Measurements from ENCODE around the gene GAP43.

Gene GAP43

GRCh38 chr3:115624029-115624741 is 875 bp downstream of the GAP43 start:
- peaks cover 0 to 22% (median 9%) of the 10 kb centered on the region in 4 donors for H3K4me1 ChIP-seq
- DNase-seq, result no peak
- peak overlapping the region in 1 of 2 donors; percentile 40 for H3K4me3 ChIP-seq
- intact Hi-C loops (cut with DNase I; ENCODE audit: low total_unique reads), result loop anchor here (10.0 kb wide), 1 partner anchor 61 kb away; no protein-coding TSS in a partner anchor
- H3K36me3 ChIP-seq, result no peaks in the 10 kb centered on the region
- H3K27me3 ChIP-seq, result peaks cover 0 to 16% of the 10 kb centered on the region in 2 donors
- TF ChIP-seq CTCF (IDR thresholded peaks at IDR 0.05), result no peak
- H3K9me3 ChIP-seq, result no peaks in the 10 kb centered on the region
- H3K27ac ChIP-seq, result no peak overlapping the region

GRCh38 chr3:115624901-115625300 is 1.6 kb downstream of the GAP43 start:
- Histone ChIP-seq H3K27ac (no peak overlapping the region), H3K4me3 (no peak overlapping the region), H3K9me3 (no peaks in the 10 kb centered on the region), H3K4me1 (peaks cover 0 to 22% (median 9%) of the 10 kb centered on the region in 4 donors), H3K27me3 (peaks cover 0 to 16% of the 10 kb centered on the region in 2 donors), H3K36me3 (no peaks in the 10 kb centered on the region)
- no peak for DNase-seq
- no peak for TF ChIP-seq CTCF (IDR thresholded peaks at IDR 0.05)
- intact Hi-C loops (cut with DNase I; ENCODE audit: low total_unique reads), result loop anchor here (10.0 kb wide), 1 partner anchor 60 kb away; no protein-coding TSS in a partner anchor

GRCh38 chr3:115626006-115626409 is 2.7 kb downstream of the GAP43 start:
- H3K4me1 ChIP-seq, result peaks cover 0 to 22% (median 9%) of the 10 kb centered on the region in 4 donors
- intact Hi-C loops (cut with DNase I; ENCODE audit: low total_unique reads), result loop anchor here (10.0 kb wide), 1 partner anchor 59 kb away; no protein-coding TSS in a partner anchor
- no peak overlapping the region for H3K4me3 ChIP-seq
- no peak overlapping the region for H3K27ac ChIP-seq
- no peak for DNase-seq
- H3K27me3 ChIP-seq, result peaks cover 0 to 16% of the 10 kb centered on the region in 2 donors
- no peaks in the 10 kb centered on the region for H3K36me3 ChIP-seq
- H3K9me3 ChIP-seq, result no peaks in the 10 kb centered on the region
- TF ChIP-seq CTCF (IDR thresholded peaks at IDR 0.05), result no peak

GRCh38 chr3:115626721-115627120 is 3.4 kb downstream of the GAP43 start:
- Histone ChIP-seq H3K4me3 (no peak overlapping the region), H3K36me3 (no peaks in the 10 kb centered on the region), H3K27me3 (peaks cover 0 to 16% of the 10 kb centered on the region in 2 donors), H3K4me1 (peaks cover 0 to 22% (median 9%) of the 10 kb centered on the region in 4 donors), H3K27ac (no peak overlapping the region), H3K9me3 (no peaks in the 10 kb centered on the region)
- no peak for DNase-seq
- intact Hi-C loops (cut with DNase I; ENCODE audit: low total_unique reads), result loop anchor here (10.0 kb wide), 1 partner anchor 58 kb away; no protein-coding TSS in a partner anchor
- TF ChIP-seq CTCF (IDR thresholded peaks at IDR 0.05), result no peak

- peaks cover 0 to 16% of the 10 kb centered on the region in 2 donors for H3K27me3 ChIP-seq
- intact Hi-C loops (cut with DNase I; ENCODE audit: low total_unique reads), result loop anchor here (10.0 kb wide), 1 partner anchor 57 kb away; no protein-coding TSS in a partner anchor
- H3K4me3 ChIP-seq, result no peak overlapping the region
- H3K36me3 ChIP-seq, result no peaks in the 10 kb centered on the region
- H3K27ac ChIP-seq, result no peak overlapping the region
- H3K9me3 ChIP-seq, result no peaks in the 10 kb centered on the region
- TF ChIP-seq CTCF (IDR thresholded peaks at IDR 0.05), result no peak
- peaks cover 0 to 22% (median 9%) of the 10 kb centered on the region in 4 donors for H3K4me1 ChIP-seq
- no peak for DNase-seq
These were observed 4.1 kb downstream of the GAP43 start for GRCh38 chr3:115627180-115628074.

Data from tibial artery (tissue), 4 donors.